Activated CD8-positive, alpha-beta T cell treated with anti-CD3 and anti-CD28 coated beads, Interleukin-2, amount 10 ng/mL, durations not matched to agents 7 days and 5 days (primary cell): ENCODE results near the gene FAM177B. TPM values are rescaled to one million over a fixed set of nuclear protein-coding genes. Genes with fewer than 3 reads are reported as not detected.

Source experiments
- ATAC-seq: fragments of 150-1000 bp; cut with Tn5 transposase; one replicate; pipeline ENCODE4 v1.10.0; 2021; ENCODE audit warnings: moderate library complexity
- CTCF ChIA-PET: fragments of 350-600 bp; sonication (Branson Sonifier 250); formaldehyde crosslinking; loops from one replicate; lab custom pipeline; 2021; ENCODE audit warnings: antibody characterized with exemption; lab: Charles Lee
- POLR2A ChIA-PET: fragments of 350-600 bp; sonication (Branson Sonifier 250); formaldehyde crosslinking; loops from one replicate; lab custom pipeline; 2021; ENCODE audit warnings: antibody characterized with exemption; lab: Charles Lee
- DNase-seq: peaks from one replicate; pipeline ENCODE4 v3.0.0-alpha.2; 2020
- H3K27ac Mint-ChIP-seq: one replicate; pipeline ENCODE4 v1.8.0; 2021; ENCODE audit warnings: mild to moderate bottlenecking, mixed read lengths
- H3K27me3 Mint-ChIP-seq: one replicate; pipeline ENCODE4 v1.8.0; 2021; ENCODE audit warnings: low read depth, mixed read lengths
- H3K36me3 Mint-ChIP-seq: one replicate; pipeline ENCODE4 v1.8.0; 2021; ENCODE audit warnings: low read depth, mixed read lengths
- H3K4me1 Mint-ChIP-seq: one replicate; pipeline ENCODE4 v1.8.0; 2021; ENCODE audit warnings: low read depth, mixed read lengths
- H3K4me3 Mint-ChIP-seq: one replicate; pipeline ENCODE4 v1.8.0; 2021; ENCODE audit warnings: mild to moderate bottlenecking, mixed read lengths
- H3K9me3 Mint-ChIP-seq: one replicate; pipeline ENCODE4 v1.8.0; 2022; ENCODE audit warnings: mixed read lengths; ENCODE audit not compliant: insufficient read depth
- total RNA-seq, 2 experiments: library from RNA; stranded (reverse); gene quantifications; one replicate each; pipeline ENCODE4 v1.2.3, GENCODE V29; 2021

Gene FAM177B
- total RNA-seq, 2 experiments from 2014 or later, result not detected

GRCh38 chr1:222769181-222769580 is 32.2 kb downstream of the FAM177B start:
- CTCF ChIA-PET, result interaction anchor here (1.0 to 1.6 kb wide), 2 partner anchors 26 to 31 kb away, joined by 3 read pairs; no protein-coding TSS in a partner anchor
- H3K27ac Mint-ChIP-seq, result no peak overlapping the region
- peaks cover 27% of the 10 kb centered on the region for H3K4me1 Mint-ChIP-seq
- no peak overlapping the region for H3K4me3 Mint-ChIP-seq
- H3K27me3 Mint-ChIP-seq, result peaks cover 1% of the 10 kb centered on the region
- H3K9me3 Mint-ChIP-seq, result peaks cover 22% of the 10 kb centered on the region
- peaks cover 10% of the 10 kb centered on the region for H3K36me3 Mint-ChIP-seq
- no peak for ATAC-seq
- POLR2A ChIA-PET, result no interaction called here
- no peak for DNase-seq

- ATAC-seq (no peak), DNase-seq (no peak)
- ChIA-PET CTCF (no interaction called here), POLR2A (interaction anchor here (0.6 kb wide), 1 partner anchor 1045 kb away, joined by 3 read pairs; no protein-coding TSS in a partner anchor)
- no peaks in the 10 kb centered on the region for H3K27me3 Mint-ChIP-seq
- no peak overlapping the region for H3K4me3 Mint-ChIP-seq
- peaks cover 22% of the 10 kb centered on the region for H3K9me3 Mint-ChIP-seq
- peaks cover 10% of the 10 kb centered on the region for H3K36me3 Mint-ChIP-seq
- peaks cover 27% of the 10 kb centered on the region for H3K4me1 Mint-ChIP-seq
- H3K27ac Mint-ChIP-seq, result no peak overlapping the region
These were observed 33.1 kb downstream of the FAM177B start for GRCh38 chr1:222769971-222770620.

- ATAC-seq, result peak; percentile 80
- Mint-ChIP-seq H3K4me3 (peak overlapping the region; percentile 40), H3K36me3 (peaks cover 10% of the 10 kb centered on the region), H3K4me1 (peaks cover 19% of the 10 kb centered on the region), H3K9me3 (peaks cover 20% of the 10 kb centered on the region), H3K27me3 (peaks cover 3% of the 10 kb centered on the region), H3K27ac (peak overlapping the region; percentile 51)
- ChIA-PET CTCF (no interaction called here), POLR2A (no interaction called here)
- peak; percentile 61 for DNase-seq
These were observed 36.0 kb downstream of the FAM177B start for GRCh38 chr1:222772996-222773379.

- no peak for DNase-seq
- ATAC-seq, result no peak
- Mint-ChIP-seq H3K36me3 (no peaks in the 10 kb centered on the region), H3K27me3 (peaks cover 13% of the 10 kb centered on the region), H3K27ac (no peak overlapping the region), H3K4me1 (peaks cover 12% of the 10 kb centered on the region), H3K9me3 (no peaks in the 10 kb centered on the region), H3K4me3 (no peak overlapping the region)
- ChIA-PET POLR2A (no interaction called here), CTCF (interaction anchor here (1.7 kb wide), 1 partner anchor 27 kb away, joined by 5 read pairs; no protein-coding TSS in a partner anchor)
These were observed 40.5 kb downstream of the FAM177B start for GRCh38 chr1:222777463-222777862.

- peaks cover 7% of the 10 kb centered on the region for H3K4me1 Mint-ChIP-seq
- CTCF ChIA-PET, result no interaction called here
- no peaks in the 10 kb centered on the region for H3K36me3 Mint-ChIP-seq
These were observed 41.0 kb downstream of the FAM177B start for GRCh38 chr1:222777977-222778376.

GRCh38 chr1:222781251-222781650 is 44.2 kb downstream of the FAM177B start:
- ATAC-seq, result no peak
- Mint-ChIP-seq H3K27me3 (peaks cover 33% of the 10 kb centered on the region), H3K4me1 (no peaks in the 10 kb centered on the region), H3K36me3 (no peaks in the 10 kb centered on the region), H3K4me3 (no peak overlapping the region), H3K27ac (no peak overlapping the region), H3K9me3 (no peaks in the 10 kb centered on the region)
- ChIA-PET POLR2A (no interaction called here), CTCF (no interaction called here)
- no peak for DNase-seq

More at GRCh38 chr1:222777977-222778376, 41.0 kb downstream of the FAM177B start:
- no peak overlapping the region for H3K27ac Mint-ChIP-seq
- H3K27me3 Mint-ChIP-seq, result peaks cover 14% of the 10 kb centered on the region
- DNase-seq (no peak), ATAC-seq (no peak)
- no peaks in the 10 kb centered on the region for H3K9me3 Mint-ChIP-seq
- no peak overlapping the region for H3K4me3 Mint-ChIP-seq
- POLR2A ChIA-PET, result no interaction called here

- ATAC-seq (no peak), DNase-seq (no peak)
- Mint-ChIP-seq H3K36me3 (no peaks in the 10 kb centered on the region), H3K27me3 (peaks cover 33% of the 10 kb centered on the region), H3K4me1 (no peaks in the 10 kb centered on the region), H3K27ac (no peak overlapping the region), H3K9me3 (no peaks in the 10 kb centered on the region), H3K4me3 (no peak overlapping the region)
- ChIA-PET POLR2A (no interaction called here), CTCF (interaction anchor here (0.9 kb wide), 1 partner anchor 12 kb away, joined by 3 read pairs; no protein-coding TSS in a partner anchor)
These were observed 46.0 kb downstream of the FAM177B start for GRCh38 chr1:222783051-222783450.

- Mint-ChIP-seq H3K36me3 (no peaks in the 10 kb centered on the region), H3K27ac (no peak overlapping the region), H3K9me3 (no peaks in the 10 kb centered on the region), H3K4me3 (no peak overlapping the region), H3K27me3 (peaks cover 32% of the 10 kb centered on the region), H3K4me1 (no peaks in the 10 kb centered on the region)
- ATAC-seq (no peak), DNase-seq (no peak)
- ChIA-PET POLR2A (no interaction called here), CTCF (interaction anchor here (1.1 kb wide), 1 partner anchor 340 kb away, joined by 3 read pairs; no protein-coding TSS in a partner anchor)
These were observed 47.4 kb downstream of the FAM177B start for GRCh38 chr1:222784371-222784770.

- Mint-ChIP-seq H3K27ac (no peak overlapping the region), H3K27me3 (peaks cover 32% of the 10 kb centered on the region), H3K9me3 (no peaks in the 10 kb centered on the region), H3K4me1 (no peaks in the 10 kb centered on the region), H3K4me3 (no peak overlapping the region), H3K36me3 (no peaks in the 10 kb centered on the region)
- ChIA-PET POLR2A (no interaction called here), CTCF (interaction anchor here (1.1 kb wide), 1 partner anchor 339 kb away, joined by 3 read pairs; no protein-coding TSS in a partner anchor)
- ATAC-seq, result no peak
- DNase-seq, result no peak
These were observed 47.9 kb downstream of the FAM177B start for GRCh38 chr1:222784916-222785315.

GRCh38 chr1:222785529-222785928 is 48.5 kb downstream of the FAM177B start:
- DNase-seq (no peak), ATAC-seq (no peak)
- no peaks in the 10 kb centered on the region for H3K9me3 Mint-ChIP-seq
- ChIA-PET CTCF (interaction anchor here (1.1 kb wide), 1 partner anchor 338 kb away, joined by 3 read pairs; no protein-coding TSS in a partner anchor), POLR2A (no interaction called here)
- peaks cover 2% of the 10 kb centered on the region for H3K4me1 Mint-ChIP-seq
- H3K4me3 Mint-ChIP-seq, result no peak overlapping the region
- H3K36me3 Mint-ChIP-seq, result no peaks in the 10 kb centered on the region
- peaks cover 30% of the 10 kb centered on the region for H3K27me3 Mint-ChIP-seq
- H3K27ac Mint-ChIP-seq, result no peak overlapping the region

GRCh38 chr1:222786121-222786520 is 49.1 kb downstream of the FAM177B start:
- peaks cover 30% of the 10 kb centered on the region for H3K27me3 Mint-ChIP-seq
- peaks cover 7% of the 10 kb centered on the region for H3K4me1 Mint-ChIP-seq
- H3K9me3 Mint-ChIP-seq, result no peaks in the 10 kb centered on the region
- ChIA-PET CTCF (interaction anchor here (1.6 kb wide), 1 partner anchor 47 kb away, joined by 5 read pairs; no protein-coding TSS in a partner anchor), POLR2A (no interaction called here)
- no peak overlapping the region for H3K27ac Mint-ChIP-seq
- ATAC-seq (no peak), DNase-seq (no peak)
- H3K4me3 Mint-ChIP-seq, result no peak overlapping the region
- no peaks in the 10 kb centered on the region for H3K36me3 Mint-ChIP-seq

- H3K4me3 Mint-ChIP-seq, result no peak overlapping the region
- CTCF ChIA-PET, result interaction anchor here (0.7 to 1.6 kb wide), 2 partner anchors 49 to 302 kb away, joined by 3 to 5 read pairs; no protein-coding TSS in a partner anchor
- H3K27ac Mint-ChIP-seq, result no peak overlapping the region
- peaks cover 24% of the 10 kb centered on the region for H3K27me3 Mint-ChIP-seq
- H3K9me3 Mint-ChIP-seq, result no peaks in the 10 kb centered on the region
- peaks cover 7% of the 10 kb centered on the region for H3K4me1 Mint-ChIP-seq
- H3K36me3 Mint-ChIP-seq, result no peaks in the 10 kb centered on the region
- DNase-seq, result no peak
- POLR2A ChIA-PET, result no interaction called here
- no peak for ATAC-seq
These were observed 50.7 kb downstream of the FAM177B start for GRCh38 chr1:222787729-222788128.
